ENCODE measurements around the gene PIGQ. TPM values are rescaled to one million over a fixed set of nuclear protein-coding genes. Genes with fewer than 3 reads are reported as not detected.

PIGQ gene
- total RNA-seq, 2 donors from 2014 or later, result 76.5 to 83.1 TPM

- intact Hi-C loops (cut with DNase I), result no loop called here
- Histone ChIP-seq H3K36me3 (replicated peaks in 1 of 2; ENCODE audit: insufficient read depth in 1 of 2, low read depth in 2 of 2) (no peaks in the 10 kb centered on the region), H3K9me3 (no peaks in the 10 kb centered on the region), H3K27ac (peak within 1 kb of the TSS; percentile 98 to 100 (median 99)), H3K4me1 (peaks cover 73% of the 10 kb centered on the region), H3K27me3 (no peaks in the 10 kb centered on the region), H3K4me3 (peak within 1 kb of the TSS; percentile 69 to 79)
- ATAC-seq (peak; percentile 79), DNase-seq (peak; percentile 99 to 100 (median 99))
- TF ChIP-seq POLR2A (IDR thresholded peaks at IDR 0.05) (no peak), CTCF (IDR thresholded peaks at IDR 0.05) (peak in 4 of 7 experiments; percentile 18 to 36 (median 31))
- 0% methylated on average over 58 of the region's 67 CpGs; no CpG with 5 or more reads in 1 of the 2 donors for WGBS, 2 donors
Measured at GRCh38 chr16:589658-590187, 20.0 kb downstream of the PIGQ start, which contains the start of gene RAB40C. Gene RAB40C, plus strand, starts transcription at chr16:590066. Its CDS starts 226 bp downstream, at chr16:590292.

- peak in 1 of 7 experiments; percentile 17 for TF ChIP-seq CTCF (IDR thresholded peaks at IDR 0.05)
- TF ChIP-seq POLR2A (IDR thresholded peaks at IDR 0.05), result peak; percentile 47 to 60 (median 47)
- H3K9me3 ChIP-seq, result no peaks in the 10 kb centered on the region
- ATAC-seq (peak; percentile 1), DNase-seq (peak in 2 of 4 donors; percentile 61)
- H3K4me1 ChIP-seq, result peaks cover 77% of the 10 kb centered on the region
- H3K27me3 ChIP-seq, result no peaks in the 10 kb centered on the region
- no peaks in the 10 kb centered on the region for H3K36me3 ChIP-seq (replicated peaks in 1 of 2; ENCODE audit: insufficient read depth in 1 of 2, low read depth in 2 of 2)
- H3K27ac ChIP-seq, result peak overlapping the region; percentile 91 to 96 (median 94)
- 0% methylated on average over 69 of the region's 71 CpGs; no CpG with 5 or more reads in 1 of the 2 donors for WGBS, 2 donors
- intact Hi-C loops (cut with DNase I), result no loop called here
- H3K4me3 ChIP-seq, result peak overlapping the region; percentile 59 to 79
Measured at GRCh38 chr16:590188-590814, 20.5 kb downstream of the PIGQ start.

GRCh38 chr16:590815-591200 lies 21.0 kb downstream of the PIGQ start:
- DNase-seq, result no peak
- intact Hi-C loops (cut with DNase I), result no loop called here
- Histone ChIP-seq H3K4me3 (peak overlapping the region; percentile 59 to 79), H3K9me3 (no peaks in the 10 kb centered on the region), H3K4me1 (peaks cover 77% of the 10 kb centered on the region), H3K27me3 (no peaks in the 10 kb centered on the region), H3K36me3 (replicated peaks in 1 of 2; ENCODE audit: insufficient read depth in 1 of 2, low read depth in 2 of 2) (no peaks in the 10 kb centered on the region), H3K27ac (peak overlapping the region; percentile 91 to 96 (median 94))
- 13 to 16% methylated on average over 10 of the region's 10 CpGs for WGBS, 2 donors
- ATAC-seq, result no peak
- no peak for TF ChIP-seq CTCF (IDR thresholded peaks at IDR 0.05)
- TF ChIP-seq POLR2A (IDR thresholded peaks at IDR 0.05), result no peak

DNA sequence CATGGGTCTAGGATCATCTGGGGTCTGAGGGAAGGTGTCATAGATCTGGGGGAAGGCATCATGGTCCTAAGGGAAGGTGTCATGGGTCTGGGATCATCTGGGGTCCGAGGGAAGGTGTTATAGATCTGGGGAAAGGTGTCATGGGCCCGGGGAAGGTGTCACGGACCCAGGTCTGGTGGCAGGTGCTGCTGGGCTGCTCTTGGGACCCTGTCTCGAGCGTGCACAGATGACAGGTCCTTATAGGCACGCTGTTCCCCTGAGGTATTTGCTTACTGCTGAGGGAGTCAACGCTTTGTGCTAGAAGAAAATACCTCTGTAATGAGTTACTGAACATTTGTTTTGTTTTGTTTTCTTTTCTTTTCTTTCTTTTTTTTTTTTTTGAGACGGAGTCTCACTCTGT lies 21.5 kb downstream of the PIGQ start:
- Histone ChIP-seq H3K27me3 (no peaks in the 10 kb centered on the region), H3K36me3 (replicated peaks in 1 of 2; ENCODE audit: insufficient read depth in 1 of 2, low read depth in 2 of 2) (no peaks in the 10 kb centered on the region), H3K27ac (peak overlapping the region; percentile 91 to 96 (median 94)), H3K9me3 (no peaks in the 10 kb centered on the region), H3K4me1 (peaks cover 77% of the 10 kb centered on the region), H3K4me3 (peak overlapping the region; percentile 59 to 79)
- WGBS, 2 donors, result 41 to 47% methylated on average over 8 of the region's 8 CpGs
- ATAC-seq, result no peak
- DNase-seq, result no peak
- TF ChIP-seq CTCF (IDR thresholded peaks at IDR 0.05), result no peak
- peak in 2 of 3 donors; percentile 37 to 46 for TF ChIP-seq POLR2A (IDR thresholded peaks at IDR 0.05)
- intact Hi-C loops (cut with DNase I), result no loop called here
